AG09319 (cell line): ENCODE results near the gene CSPG5.

Source experiments
- DNase-seq: peaks from one replicate; pipeline ENCODE4 v3.0.0-alpha.2; 2010; ENCODE audit warnings: low read depth; ENCODE audit errors: extremely low read depth
- CTCF ChIP-seq: IDR thresholded peaks from 2 replicates; pipeline ENCODE4 v1.5.1; 2011; ENCODE audit warnings: low read depth, mild to moderate bottlenecking, inconsistent platforms, low read length, moderate library complexity

CSPG5 gene

GRCh38 chr3:47536967-47537366, 41.7 kb downstream of the CSPG5 start:
- DNase-seq = no peak
- no peak for TF ChIP-seq CTCF

GRCh38 chr3:47536221-47536891, 42.3 kb downstream of the CSPG5 start:
- no peak for TF ChIP-seq CTCF
- no peak for DNase-seq

GRCh38 chr3:47533996-47534454, 44.6 kb downstream of the CSPG5 start:
- no peak for DNase-seq
- TF ChIP-seq CTCF = no peak

GRCh38 chr3:47533481-47533880, 45.2 kb downstream of the CSPG5 start:
- no peak for TF ChIP-seq CTCF
- DNase-seq = no peak

- DNase-seq = no peak
- TF ChIP-seq CTCF = no peak
Observed at GRCh38 chr3:47527952-47528725, 50.5 kb downstream of the CSPG5 start.

GRCh38 chr3:47525617-47526016, 53.0 kb downstream of the CSPG5 start:
- no peak for TF ChIP-seq CTCF

GRCh38 chr3:47523310-47524073, 55.2 kb downstream of the CSPG5 start:
- DNase-seq = no peak
- no peak for TF ChIP-seq CTCF

More at GRCh38 chr3:47525617-47526016, 53.0 kb downstream of the CSPG5 start:
- no peak for DNase-seq
